GM19438 (cell line): ENCODE results near the gene SHC2.

Experiments used
- ATAC-seq: cut with Tn5 transposase; IDR thresholded peaks from one replicate; pipeline ENCODE4 v1.9.1; 2021; ENCODE audit warnings: low read depth; ENCODE audit not compliant: unreplicated experiment

Gene SHC2

GRCh38 chr19:377801-378581, 82.8 kb downstream of the SHC2 start:
- no peak for ATAC-seq

DNA sequence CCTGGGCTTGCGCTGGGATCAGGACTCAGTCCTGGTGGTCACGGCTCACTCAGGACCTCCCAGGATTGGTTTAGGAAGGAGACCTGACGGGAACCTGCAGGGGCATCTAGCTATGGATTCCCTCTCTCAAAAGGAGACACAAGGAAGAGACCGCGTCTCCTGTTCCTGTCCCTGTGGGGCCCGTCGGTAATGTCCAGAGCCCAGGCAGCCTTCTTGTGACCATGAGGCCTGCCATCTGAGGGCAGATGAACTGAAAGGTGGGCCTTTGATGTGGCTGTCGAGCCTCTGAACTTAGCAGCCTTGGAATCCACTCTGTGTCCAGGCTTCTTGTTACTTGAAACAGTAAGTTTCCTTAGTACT, 84.7 kb downstream of the SHC2 start:
- ATAC-seq = no peak

- no peak for ATAC-seq
Measured at GRCh38 chr19:375395-376110, 85.3 kb downstream of the SHC2 start.

DNA sequence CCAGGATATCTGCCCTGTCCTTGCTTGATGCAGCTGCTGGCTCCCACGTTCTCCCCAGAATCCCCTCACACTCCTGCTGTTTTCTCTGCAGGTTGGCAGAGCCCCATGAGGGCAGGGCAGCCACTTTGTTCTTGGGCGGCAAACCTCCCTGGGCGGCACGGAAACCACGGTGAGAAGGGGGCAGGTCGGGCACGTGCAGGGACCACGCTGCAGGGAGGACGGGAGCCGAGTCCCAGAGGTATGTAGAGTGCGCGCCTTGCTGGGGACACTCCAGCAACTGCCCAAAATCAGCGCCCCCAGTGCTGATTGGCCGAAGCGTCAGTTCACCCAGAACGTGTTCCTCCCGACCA, 86.0 kb downstream of the SHC2 start:
- ATAC-seq = no peak

DNA sequence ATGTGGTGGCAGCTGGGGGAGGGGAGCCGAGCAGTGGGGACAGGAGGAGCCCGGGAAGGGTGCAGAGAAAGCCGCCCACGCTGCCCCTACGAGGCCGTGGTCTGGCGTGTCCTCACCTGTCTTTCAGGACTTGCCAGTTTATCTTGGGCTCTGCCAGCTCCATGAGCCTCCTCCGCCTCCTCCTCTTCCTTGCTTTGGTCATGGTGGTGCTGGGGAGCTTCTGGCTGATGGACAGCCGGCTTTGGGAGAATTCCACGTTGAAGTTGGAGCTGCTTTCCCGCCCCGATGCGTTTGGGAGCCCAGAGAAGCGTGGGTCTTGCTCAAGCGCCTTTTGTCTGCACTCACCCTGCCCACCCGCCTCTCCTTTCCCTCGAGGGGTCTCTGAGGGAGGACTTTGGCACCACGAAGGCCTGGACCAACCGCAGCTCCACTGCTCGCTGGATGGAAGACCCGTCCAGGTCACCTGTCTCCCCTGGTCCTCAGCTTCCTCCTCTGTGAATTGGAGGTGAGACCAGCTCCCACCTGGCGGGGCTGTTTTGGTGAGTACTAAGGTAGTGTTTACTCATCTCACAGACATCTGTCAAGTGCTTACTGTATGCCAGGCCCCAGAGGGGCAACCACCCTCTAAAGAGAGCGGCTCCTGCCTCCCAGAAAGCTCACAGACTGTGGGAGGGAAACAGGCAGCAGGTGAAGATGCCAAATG, 86.5 kb downstream of the SHC2 start:
- ATAC-seq = no peak

DNA sequence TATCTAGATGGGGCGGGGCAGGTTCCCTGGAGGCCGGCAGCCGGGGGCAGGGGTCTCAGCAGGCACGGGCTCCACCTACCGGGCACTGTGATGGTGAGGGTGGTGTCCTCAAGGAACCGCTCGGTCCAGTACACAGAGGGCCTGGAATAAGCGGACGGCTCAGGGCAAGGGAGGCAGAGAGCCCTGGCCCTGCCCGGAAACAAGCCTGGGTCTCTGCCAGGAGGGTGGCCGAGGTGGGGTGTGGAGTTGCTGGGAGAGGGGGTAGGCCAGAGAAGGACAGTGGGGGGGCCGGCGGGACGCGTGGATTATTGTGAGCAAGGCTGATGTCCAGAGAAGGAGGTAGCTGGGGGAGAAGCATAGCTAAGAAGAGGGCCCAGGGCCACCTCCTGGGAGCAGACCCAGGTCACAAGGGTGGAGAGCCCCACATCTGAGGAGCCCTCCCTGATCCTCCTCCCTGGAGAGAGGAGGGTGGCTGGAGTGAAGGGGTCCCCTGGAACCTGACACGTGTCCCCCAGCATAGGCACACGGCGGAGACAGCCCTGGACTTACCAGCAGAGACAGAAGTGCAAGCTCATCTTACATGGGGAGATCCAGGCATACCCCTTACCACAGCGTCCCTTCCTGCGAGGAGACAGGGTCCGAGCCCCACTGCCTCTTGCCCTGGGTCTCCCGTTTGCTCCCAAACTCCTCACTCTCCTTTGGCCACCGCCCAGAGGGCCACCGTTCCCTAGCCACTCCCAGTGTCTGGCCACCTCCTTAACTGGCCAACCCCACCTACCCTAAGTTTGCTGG, 87.2 kb downstream of the SHC2 start:
- ATAC-seq = no peak

- no peak for ATAC-seq
Measured at GRCh38 chr19:372306-372890, 88.4 kb downstream of the SHC2 start.

DNA sequence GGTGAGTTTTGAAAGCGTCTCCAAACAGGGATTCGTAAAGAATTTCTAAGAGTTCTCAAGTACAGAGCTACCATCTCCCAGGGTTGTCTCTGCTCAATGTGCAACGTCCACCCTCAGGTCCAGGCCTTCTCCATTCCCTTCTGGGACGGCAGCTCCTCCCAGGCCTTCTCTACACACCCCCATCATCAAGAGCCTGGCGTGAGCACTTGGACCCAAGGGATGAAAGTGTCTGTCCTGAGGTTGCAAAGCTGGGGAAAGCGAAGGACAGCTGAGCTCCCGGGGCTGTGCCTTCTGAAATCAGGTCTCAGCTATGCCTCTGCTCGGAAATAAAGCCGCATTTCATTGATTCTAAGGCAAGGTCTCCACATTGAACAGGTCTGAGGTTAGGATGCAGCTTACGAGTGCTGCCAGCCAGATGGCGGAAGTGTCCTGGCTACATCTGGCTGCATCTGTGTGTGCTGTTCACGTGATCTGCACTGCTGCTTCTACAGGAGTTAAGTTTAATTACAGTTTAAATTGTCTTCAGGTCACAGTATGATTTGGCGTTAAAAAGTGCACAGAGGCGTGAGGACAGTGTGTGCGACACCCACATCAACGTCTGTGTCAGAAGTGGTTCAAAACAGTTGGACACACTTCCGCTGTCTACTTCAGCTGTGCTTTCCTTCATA, 89.2 kb downstream of the SHC2 start:
- ATAC-seq = no peak

DNA sequence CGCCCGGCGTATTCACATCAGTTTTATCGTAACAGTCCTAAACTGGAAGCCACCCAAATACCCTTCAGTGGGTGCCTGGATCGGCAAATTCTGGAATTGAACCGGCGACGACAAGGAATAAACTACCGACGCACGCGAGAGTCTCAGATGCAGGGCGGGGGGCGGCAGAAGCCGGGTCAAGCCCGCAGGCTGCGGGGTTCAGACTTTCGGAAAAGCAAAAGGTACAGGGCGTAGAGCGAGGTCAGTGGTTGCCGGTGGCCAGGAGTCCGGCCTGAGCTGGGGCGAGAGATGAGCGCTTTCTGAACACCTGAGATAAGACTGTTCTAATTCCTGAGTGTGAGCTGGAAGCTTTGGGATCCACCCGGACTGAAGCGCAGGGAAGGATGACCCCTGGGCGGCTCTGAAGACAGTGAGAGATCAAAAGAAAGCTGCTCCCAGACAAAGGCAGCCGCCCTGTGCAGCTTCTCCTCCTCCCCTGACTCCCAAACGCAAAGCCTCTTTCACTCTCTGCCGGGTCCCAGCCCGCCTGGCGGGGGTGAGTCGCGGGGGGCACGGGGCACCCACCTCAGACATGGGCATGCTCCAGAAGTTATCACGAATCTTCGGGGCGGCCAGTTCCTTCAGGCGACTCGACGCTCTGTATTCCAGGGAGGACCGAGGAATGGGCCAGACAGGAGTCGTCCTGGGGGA, 90.0 kb downstream of the SHC2 start:
- ATAC-seq = no peak

DNA sequence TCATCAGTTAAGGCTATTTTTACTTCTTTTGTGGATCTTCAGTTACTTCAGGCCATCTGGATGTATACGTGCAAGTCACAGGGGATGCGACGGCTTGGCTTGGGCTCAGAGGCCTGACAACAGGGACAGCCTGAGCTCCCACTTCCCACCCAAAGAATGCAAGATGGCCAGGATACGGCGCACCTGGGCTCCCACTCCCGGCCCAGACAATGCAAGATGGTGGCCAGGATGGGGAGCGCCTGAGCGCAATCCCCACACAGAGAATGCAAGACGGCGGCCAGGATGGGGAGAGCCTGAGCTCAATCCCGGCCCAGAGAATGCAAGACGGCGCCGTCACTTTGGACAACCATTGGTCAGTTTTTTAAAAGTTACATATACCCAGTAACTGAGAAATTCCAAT, 91.0 kb downstream of the SHC2 start:
- ATAC-seq = no peak

- no peak for ATAC-seq
Measured at GRCh38 chr19:369256-369655, 91.6 kb downstream of the SHC2 start.

GRCh38 chr19:368630-369024, 92.2 kb downstream of the SHC2 start:
- no peak for ATAC-seq

DNA sequence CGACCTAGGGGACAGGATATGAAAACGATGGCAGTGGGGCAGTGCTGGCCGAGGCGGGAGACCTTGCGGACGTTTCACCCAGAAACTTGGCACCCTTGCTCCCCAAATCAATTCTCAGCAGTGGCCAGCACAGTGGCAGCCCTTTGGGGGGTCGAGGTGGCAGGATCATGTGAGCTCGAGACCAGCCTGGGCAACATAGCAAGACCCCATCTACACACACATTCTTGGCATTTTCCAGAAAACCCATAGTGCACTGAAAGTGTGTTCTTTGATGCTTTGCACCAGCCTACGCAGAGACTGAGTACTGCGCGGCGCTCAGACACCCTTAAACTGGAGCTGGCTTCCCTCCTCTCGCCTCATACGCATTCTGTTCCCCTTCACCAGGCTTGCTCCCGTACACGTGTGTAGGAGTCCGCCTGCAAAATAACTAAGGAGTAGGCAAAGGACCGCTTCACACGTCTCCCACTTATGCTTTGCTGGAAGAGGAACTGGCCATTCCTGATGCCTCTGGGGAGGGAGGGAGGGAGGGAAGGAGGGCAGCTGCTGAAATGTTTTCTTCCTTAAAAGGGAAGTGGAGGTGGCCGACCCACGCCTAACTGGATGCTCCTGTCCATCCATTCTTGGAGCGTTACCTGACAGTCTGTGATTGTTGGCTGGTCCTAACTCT, 92.7 kb downstream of the SHC2 start:
- no peak for ATAC-seq

DNA sequence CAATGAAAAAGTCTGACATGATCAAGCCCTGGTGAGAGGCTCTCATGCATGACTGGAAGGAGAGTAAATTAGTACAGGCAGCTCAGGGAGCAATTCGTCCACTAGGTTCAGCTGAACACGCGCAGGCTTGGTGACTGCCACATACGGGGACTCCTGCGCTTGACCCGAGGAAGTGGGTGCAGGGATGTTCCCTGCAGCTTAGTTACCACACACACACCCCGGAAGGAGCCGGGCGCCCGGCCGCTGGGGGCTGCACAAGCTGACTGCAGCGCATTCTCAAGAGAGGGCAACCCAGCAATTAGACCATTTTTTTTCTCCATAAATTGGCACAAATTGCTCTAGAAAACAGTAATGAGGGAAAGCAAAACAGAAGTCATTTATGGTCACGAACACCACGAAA, 93.3 kb downstream of the SHC2 start:
- ATAC-seq = no peak

GRCh38 chr19:366951-367350, 93.9 kb downstream of the SHC2 start:
- ATAC-seq = no peak
